ENCODE measurements around the gene HNF1B. TPM values are rescaled to one million over a fixed set of nuclear protein-coding genes. Genes with fewer than 3 reads are reported as not detected.
"Not testable (repeated sequence)": the region's sequence is repeated elsewhere in the genome, so short reads cannot be mapped to it uniquely, and the experiment has no call there.

Gene HNF1B
- total RNA-seq, 3 donors from 2014 or later (not counting 1 experiment from before 2014, with no cell fraction given) = not detected

DNA sequence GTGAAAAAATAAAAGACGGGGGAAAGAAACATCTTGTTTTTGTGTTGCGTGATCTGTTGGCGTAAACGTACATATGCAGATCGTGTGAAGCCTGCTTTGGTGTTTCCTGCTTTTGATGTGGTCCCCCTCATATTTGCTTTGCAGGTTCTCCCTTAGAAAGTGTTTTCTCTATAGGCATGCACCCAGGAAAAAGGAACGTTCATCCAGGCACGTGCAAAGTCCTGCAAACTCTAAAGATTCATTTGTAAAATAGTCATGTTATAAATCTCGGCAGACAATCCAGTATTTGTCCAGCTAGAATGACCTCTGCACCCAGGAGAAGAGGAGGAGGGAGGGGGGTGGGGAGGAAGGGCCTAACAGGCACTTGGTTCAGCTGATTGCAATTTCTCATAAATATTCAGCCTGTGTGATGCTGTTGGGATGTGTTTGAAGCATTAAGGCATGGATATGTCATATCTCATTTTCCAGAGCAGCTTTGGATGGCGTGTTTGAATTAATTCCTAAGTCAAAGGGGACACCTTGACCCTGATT lies 61.3 kb downstream of the HNF1B start:
- H3K27me3 ChIP-seq (ENCODE audit: control insufficient read depth, insufficient read depth, low read length) = no peaks in the 10 kb centered on the region
- peaks cover 0 to 1% of the 10 kb centered on the region in 2 donors for H3K9me3 Mint-ChIP-seq
- no peaks in the 10 kb centered on the region for H3K36me3 ChIP-seq (ENCODE audit: control insufficient read depth, insufficient read depth, low read length)
- DNase-seq (peak in 1 of 2 donors; percentile 43), ATAC-seq (no peak)
- H3K36me3 Mint-ChIP-seq = peaks cover 2% of the 10 kb centered on the region
- no peaks in the 10 kb centered on the region for H3K4me1 Mint-ChIP-seq
- intact Hi-C loops (cut with micrococcal nuclease) = no loop called here
- H3K27ac ChIP-seq (ENCODE audit: low read length) = no peak overlapping the region
- H3K27ac Mint-ChIP-seq = no peak overlapping the region
- TF ChIP-seq, protein P1, sequence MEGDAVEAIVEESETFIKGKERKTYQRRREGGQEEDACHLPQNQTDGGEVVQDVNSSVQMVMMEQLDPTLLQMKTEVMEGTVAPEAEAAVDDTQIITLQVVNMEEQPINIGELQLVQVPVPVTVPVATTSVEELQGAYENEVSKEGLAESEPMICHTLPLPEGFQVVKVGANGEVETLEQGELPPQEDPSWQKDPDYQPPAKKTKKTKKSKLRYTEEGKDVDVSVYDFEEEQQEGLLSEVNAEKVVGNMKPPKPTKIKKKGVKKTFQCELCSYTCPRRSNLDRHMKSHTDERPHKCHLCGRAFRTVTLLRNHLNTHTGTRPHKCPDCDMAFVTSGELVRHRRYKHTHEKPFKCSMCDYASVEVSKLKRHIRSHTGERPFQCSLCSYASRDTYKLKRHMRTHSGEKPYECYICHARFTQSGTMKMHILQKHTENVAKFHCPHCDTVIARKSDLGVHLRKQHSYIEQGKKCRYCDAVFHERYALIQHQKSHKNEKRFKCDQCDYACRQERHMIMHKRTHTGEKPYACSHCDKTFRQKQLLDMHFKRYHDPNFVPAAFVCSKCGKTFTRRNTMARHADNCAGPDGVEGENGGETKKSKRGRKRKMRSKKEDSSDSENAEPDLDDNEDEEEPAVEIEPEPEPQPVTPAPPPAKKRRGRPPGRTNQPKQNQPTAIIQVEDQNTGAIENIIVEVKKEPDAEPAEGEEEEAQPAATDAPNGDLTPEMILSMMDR (IDR thresholded peaks at IDR 0.05) = no peak
- 59% methylated on average over 9 of the region's 9 CpGs for WGBS (ENCODE audit: insufficient coverage)
- no peaks in the 10 kb centered on the region for H3K9me3 ChIP-seq (ENCODE audit: control insufficient read depth, insufficient read depth, low read length)
- H3K4me3 Mint-ChIP-seq = no peak overlapping the region
- peaks cover 3 to 5% of the 10 kb centered on the region in 2 donors for H3K27me3 Mint-ChIP-seq (ENCODE audit: low read depth in 2 of 2)
- no peaks in the 10 kb centered on the region for H3K4me1 ChIP-seq (ENCODE audit: control insufficient read depth, insufficient read depth, low read length)
- no peak overlapping the region for H3K4me3 ChIP-seq (ENCODE audit: low read length)

DNA sequence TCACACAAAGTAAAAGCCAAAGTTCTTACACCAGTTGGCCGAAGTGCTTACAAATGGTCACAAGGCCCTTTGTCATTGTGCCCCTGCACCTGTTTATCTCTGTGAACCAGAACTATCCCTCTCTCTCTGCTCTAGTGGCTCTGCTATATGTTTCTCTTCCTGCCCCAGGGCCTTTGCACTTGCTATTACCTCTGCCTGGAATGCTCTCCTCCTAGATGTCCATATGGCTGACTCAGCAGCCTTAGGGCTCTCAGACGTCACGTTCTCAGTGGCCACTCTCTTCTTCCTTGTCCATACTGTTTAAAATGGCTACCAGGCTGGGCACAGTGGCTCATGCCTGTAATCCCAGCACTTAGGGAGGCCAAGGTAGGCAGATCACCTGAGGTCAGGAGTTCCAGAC lies 62.9 kb downstream of the HNF1B start:
- no peak for ATAC-seq
- H3K27me3 ChIP-seq (ENCODE audit: control insufficient read depth, insufficient read depth, low read length) = no peaks in the 10 kb centered on the region
- H3K36me3 ChIP-seq (ENCODE audit: control insufficient read depth, insufficient read depth, low read length) = no peaks in the 10 kb centered on the region
- no peak for DNase-seq
- H3K4me3 ChIP-seq (ENCODE audit: low read length) = no peak overlapping the region
- peaks cover 6% of the 10 kb centered on the region for H3K36me3 Mint-ChIP-seq
- TF ChIP-seq, protein P1 (IDR thresholded peaks at IDR 0.05) = no peak
- no peaks in the 10 kb centered on the region for H3K4me1 ChIP-seq (ENCODE audit: control insufficient read depth, insufficient read depth, low read length)
- no peaks in the 10 kb centered on the region for H3K4me1 Mint-ChIP-seq
- H3K4me3 Mint-ChIP-seq = no peak overlapping the region
- peaks cover 0 to 3% of the 10 kb centered on the region in 2 donors for H3K9me3 Mint-ChIP-seq
- H3K27ac Mint-ChIP-seq = no peak overlapping the region
- intact Hi-C loops (cut with micrococcal nuclease) = no loop called here
- 96% methylated on average over 3 of the region's 3 CpGs for WGBS (ENCODE audit: insufficient coverage)
- peaks cover 13 to 18% of the 10 kb centered on the region in 2 donors for H3K27me3 Mint-ChIP-seq (ENCODE audit: low read depth in 2 of 2)
- H3K27ac ChIP-seq (ENCODE audit: low read length) = no peak overlapping the region
- no peaks in the 10 kb centered on the region for H3K9me3 ChIP-seq (ENCODE audit: control insufficient read depth, insufficient read depth, low read length)

DNA sequence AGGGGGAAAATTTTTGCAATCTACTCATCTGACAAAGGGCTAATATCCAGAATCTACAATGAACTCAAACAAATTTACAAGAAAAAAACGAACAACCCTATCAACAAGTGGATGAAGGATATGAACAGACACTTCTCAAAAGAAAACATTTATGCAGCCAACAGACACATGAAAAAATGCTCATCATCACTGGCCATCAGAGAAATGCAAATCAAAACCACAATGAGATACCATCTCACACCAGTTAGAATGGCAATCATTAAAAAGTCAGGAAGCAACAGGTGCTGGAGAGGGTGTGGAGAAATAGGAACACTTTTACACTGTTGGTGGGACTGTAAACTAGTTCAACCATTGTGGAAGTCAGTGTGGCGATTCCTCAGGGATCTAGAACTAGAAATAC lies 64.9 kb downstream of the HNF1B start:
- H3K27me3 Mint-ChIP-seq (ENCODE audit: low read depth in 2 of 2) = peaks cover 17 to 26% of the 10 kb centered on the region in 2 donors
- H3K9me3 ChIP-seq (ENCODE audit: control insufficient read depth, insufficient read depth, low read length); H3K36me3 Mint-ChIP-seq; ATAC-seq; H3K4me1 Mint-ChIP-seq; H3K4me3 ChIP-seq (ENCODE audit: low read length); H3K27ac ChIP-seq (ENCODE audit: low read length); DNase-seq; H3K27ac Mint-ChIP-seq; H3K9me3 Mint-ChIP-seq; intact Hi-C loops (cut with micrococcal nuclease); H3K4me3 Mint-ChIP-seq; H3K36me3 ChIP-seq (ENCODE audit: control insufficient read depth, insufficient read depth, low read length); H3K4me1 ChIP-seq (ENCODE audit: control insufficient read depth, insufficient read depth, low read length); H3K27me3 ChIP-seq (ENCODE audit: control insufficient read depth, insufficient read depth, low read length): not testable (repeated sequence)
- no CpG with 5 or more reads among the region's 2 CpGs for WGBS (ENCODE audit: insufficient coverage)

DNA sequence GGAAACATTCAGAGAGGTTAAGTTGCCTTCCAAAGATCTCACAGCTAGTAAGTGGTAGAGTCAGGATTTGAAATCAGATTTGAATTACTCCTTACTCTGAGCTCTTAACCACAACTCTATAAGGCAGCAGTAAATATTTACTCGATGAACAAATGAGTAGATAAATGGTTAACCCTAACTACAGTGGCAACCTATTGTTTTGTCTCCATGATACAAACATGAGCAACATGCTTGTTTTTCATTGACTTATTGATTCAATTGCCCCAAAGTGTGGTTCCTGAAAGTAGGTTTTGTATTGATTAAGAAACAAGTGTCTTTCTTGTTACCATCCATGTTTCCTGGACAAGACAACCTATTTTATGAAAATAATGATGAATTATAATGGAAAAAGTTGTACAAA lies 66.8 kb downstream of the HNF1B start:
- intact Hi-C loops (cut with micrococcal nuclease) = no loop called here
- Mint-ChIP-seq H3K27ac (no peak overlapping the region), H3K9me3 (peaks cover 0 to 3% of the 10 kb centered on the region in 2 donors), H3K27me3 (ENCODE audit: low read depth in 2 of 2) (peaks cover 12 to 26% of the 10 kb centered on the region in 2 donors), H3K36me3 (peaks cover 6% of the 10 kb centered on the region), H3K4me1 (no peaks in the 10 kb centered on the region), H3K4me3 (no peak overlapping the region)
- TF ChIP-seq, protein P1 (IDR thresholded peaks at IDR 0.05) = no peak
- H3K4me1 ChIP-seq (ENCODE audit: control insufficient read depth, insufficient read depth, low read length) = no peaks in the 10 kb centered on the region
- whole genome bisulfite sequencing (ENCODE audit: insufficient coverage) = no CpG with 5 or more reads among the region's 1 CpG
- no peak overlapping the region for H3K4me3 ChIP-seq (ENCODE audit: low read length)
- no peaks in the 10 kb centered on the region for H3K36me3 ChIP-seq (ENCODE audit: control insufficient read depth, insufficient read depth, low read length)
- H3K9me3 ChIP-seq (ENCODE audit: control insufficient read depth, insufficient read depth, low read length) = no peaks in the 10 kb centered on the region
- H3K27ac ChIP-seq (ENCODE audit: low read length) = no peak overlapping the region
- DNase-seq (no peak), ATAC-seq (no peak)
- no peaks in the 10 kb centered on the region for H3K27me3 ChIP-seq (ENCODE audit: control insufficient read depth, insufficient read depth, low read length)

Data from natural killer cell (primary cell).